ENCODE results near the gene AFMID. TPM values are rescaled to one million over a fixed set of nuclear protein-coding genes. Genes with fewer than 3 reads are reported as not detected.
A peak's percentile ranks its signal among the peaks of the same experiment; 100 is the strongest.
"Not testable (repeated sequence)": the region's sequence is repeated elsewhere in the genome, so short reads cannot be mapped to it uniquely, and the experiment has no call there.

Gene AFMID
- total RNA-seq, 6 experiments from 2014 or later: 23.0 to 32.9 (median 26.2) TPM

GRCh38 chr17:78252701-78253635 lies 65.8 kb downstream of the AFMID start:
- no peak for TF ChIP-seq CTCF (IDR thresholded peaks at IDR 0.05)
- Mint-ChIP-seq H3K27me3 (ENCODE audit: insufficient read depth) (peaks cover 9% of the 10 kb centered on the region), H3K36me3 (ENCODE audit: low read depth) (no peaks in the 10 kb centered on the region), H3K9me3 (no peaks in the 10 kb centered on the region), H3K4me3 (peak overlapping the region; percentile 70), H3K4me1 (ENCODE audit: low read depth) (peaks cover 15% of the 10 kb centered on the region), H3K27ac (no peak overlapping the region)
- no peak for DNase-seq

- not testable (repeated sequence) for H3K9me3 Mint-ChIP-seq; DNase-seq; H3K36me3 Mint-ChIP-seq (ENCODE audit: low read depth); H3K27ac Mint-ChIP-seq; H3K27me3 Mint-ChIP-seq (ENCODE audit: insufficient read depth)
- Mint-ChIP-seq H3K4me3 (peak overlapping the region; percentile 80), H3K4me1 (ENCODE audit: low read depth) (peaks cover 15% of the 10 kb centered on the region)
Observed at GRCh38 chr17:78253636-78253945, 66.4 kb downstream of the AFMID start.

GRCh38 chr17:78253946-78254672 lies 66.9 kb downstream of the AFMID start:
- Mint-ChIP-seq H3K9me3 (no peaks in the 10 kb centered on the region), H3K36me3 (ENCODE audit: low read depth) (no peaks in the 10 kb centered on the region), H3K4me1 (ENCODE audit: low read depth) (peaks cover 15% of the 10 kb centered on the region), H3K27me3 (ENCODE audit: insufficient read depth) (peaks cover 9% of the 10 kb centered on the region), H3K4me3 (peak overlapping the region; percentile 80), H3K27ac (no peak overlapping the region)
- no peak for TF ChIP-seq CTCF (IDR thresholded peaks at IDR 0.05)
- DNase-seq: peak; percentile 53

- H3K4me1 Mint-ChIP-seq (ENCODE audit: low read depth): peaks cover 15% of the 10 kb centered on the region
- no peak overlapping the region for H3K27ac Mint-ChIP-seq
- DNase-seq: no peak
- peak overlapping the region; percentile 62 for H3K4me3 Mint-ChIP-seq
- no peaks in the 10 kb centered on the region for H3K36me3 Mint-ChIP-seq (ENCODE audit: low read depth)
- TF ChIP-seq CTCF (IDR thresholded peaks at IDR 0.05): no peak
- H3K9me3 Mint-ChIP-seq: no peaks in the 10 kb centered on the region
- H3K27me3 Mint-ChIP-seq (ENCODE audit: insufficient read depth): peaks cover 2% of the 10 kb centered on the region
Observed at GRCh38 chr17:78255029-78255656, 68.0 kb downstream of the AFMID start.

- TF ChIP-seq CTCF (IDR thresholded peaks at IDR 0.05): no peak
- Mint-ChIP-seq H3K27me3 (ENCODE audit: insufficient read depth) (peaks cover 2% of the 10 kb centered on the region; the same call in 1 of the 2 replicates), H3K36me3 (ENCODE audit: low read depth) (no peaks in the 10 kb centered on the region), H3K4me1 (ENCODE audit: low read depth) (peaks cover 11% of the 10 kb centered on the region), H3K27ac (no peak overlapping the region), H3K4me3 (no peak overlapping the region), H3K9me3 (no peaks in the 10 kb centered on the region)
- DNase-seq: no peak
Observed at GRCh38 chr17:78255953-78256706, 69.0 kb downstream of the AFMID start.
